ENCODE data around the gene SLC25A21.

SLC25A21 gene

DNA sequence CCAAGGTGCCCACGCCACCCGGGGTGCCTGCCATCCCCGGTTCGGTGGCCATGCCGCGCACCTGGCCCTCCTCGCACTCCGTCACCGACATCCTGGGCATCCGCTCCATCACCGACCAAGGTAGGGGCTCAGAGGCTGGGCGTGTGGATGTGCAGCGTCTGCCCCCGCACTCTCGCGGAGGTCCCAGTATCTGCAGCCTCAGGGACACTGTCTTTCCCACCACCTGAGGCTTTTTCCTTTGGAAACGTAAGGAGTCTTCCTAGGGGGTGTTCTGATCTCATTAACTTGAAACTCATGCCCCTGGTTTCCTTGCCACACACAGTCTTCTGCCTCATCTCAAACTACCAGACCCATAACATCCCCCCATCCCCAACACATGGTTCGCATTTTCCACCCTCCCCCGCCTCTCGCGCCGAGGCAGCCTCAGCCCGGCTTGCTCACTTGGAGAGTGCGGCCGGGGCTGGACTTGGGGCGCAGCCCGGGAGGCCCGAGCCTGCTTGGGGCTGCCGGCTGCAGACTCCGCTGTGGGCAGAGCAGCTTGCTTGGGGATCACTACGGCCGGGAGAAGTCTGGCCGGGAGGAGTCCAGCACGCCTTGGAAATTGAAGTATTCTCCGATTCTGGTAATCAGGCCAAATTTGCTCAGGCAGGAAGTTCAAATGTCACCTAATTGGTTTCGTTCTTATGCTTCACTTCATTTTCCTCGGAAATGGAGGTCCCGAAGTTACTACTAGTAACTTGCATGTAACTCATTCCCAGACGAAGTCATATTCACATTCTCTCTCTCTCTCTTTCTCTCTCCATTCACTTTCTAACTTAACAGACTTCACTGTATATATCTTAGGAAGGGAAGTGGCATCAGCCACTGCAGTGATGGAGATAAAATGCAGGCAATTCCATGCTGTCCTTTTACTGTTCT lies 508.7 kb downstream of the SLC25A21 start (continued):
- TF ChIP-seq BCL6B (tag by site-specific recombination; IDR thresholded peaks at IDR 0.05): no peak

DNA sequence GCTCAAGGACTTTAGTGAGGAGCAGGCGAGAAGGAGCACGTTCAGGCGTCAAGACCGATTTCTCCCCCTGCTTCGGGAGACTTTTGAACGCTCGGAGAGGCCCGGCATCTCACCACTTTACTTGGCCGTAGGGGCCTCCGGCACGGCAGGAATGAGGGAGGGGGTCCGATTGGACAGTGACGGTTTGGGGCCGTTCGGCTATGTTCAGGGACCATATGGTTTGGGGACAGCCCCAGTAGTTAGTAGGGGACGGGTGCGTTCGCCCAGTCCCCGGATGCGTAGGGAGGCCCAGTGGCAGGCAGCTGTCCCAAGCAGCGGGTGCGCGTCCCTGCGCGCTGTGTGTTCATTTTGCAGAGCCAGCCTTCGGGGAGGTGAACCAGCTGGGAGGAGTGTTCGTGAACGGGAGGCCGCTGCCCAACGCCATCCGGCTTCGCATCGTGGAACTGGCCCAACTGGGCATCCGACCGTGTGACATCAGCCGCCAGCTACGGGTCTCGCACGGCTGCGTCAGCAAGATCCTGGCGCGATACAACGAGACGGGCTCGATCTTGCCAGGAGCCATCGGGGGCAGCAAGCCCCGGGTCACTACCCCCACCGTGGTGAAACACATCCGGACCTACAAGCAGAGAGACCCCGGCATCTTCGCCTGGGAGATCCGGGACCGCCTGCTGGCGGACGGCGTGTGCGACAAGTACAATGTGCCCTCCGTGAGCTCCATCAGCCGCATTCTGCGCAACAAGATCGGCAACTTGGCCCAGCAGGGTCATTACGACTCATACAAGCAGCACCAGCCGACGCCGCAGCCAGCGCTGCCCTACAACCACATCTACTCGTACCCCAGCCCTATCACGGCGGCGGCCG lies 509.6 kb downstream of the SLC25A21 start:
- H3K4me3 ChIP-seq (ENCODE audit: low read depth, low read length): peak overlapping the region; percentile 67
- POLR2A ChIA-PET: interaction anchor here (1.9 kb wide), 1 partner anchor 13 kb away, joined by 3 read pairs; no protein-coding TSS in a partner anchor

DNA sequence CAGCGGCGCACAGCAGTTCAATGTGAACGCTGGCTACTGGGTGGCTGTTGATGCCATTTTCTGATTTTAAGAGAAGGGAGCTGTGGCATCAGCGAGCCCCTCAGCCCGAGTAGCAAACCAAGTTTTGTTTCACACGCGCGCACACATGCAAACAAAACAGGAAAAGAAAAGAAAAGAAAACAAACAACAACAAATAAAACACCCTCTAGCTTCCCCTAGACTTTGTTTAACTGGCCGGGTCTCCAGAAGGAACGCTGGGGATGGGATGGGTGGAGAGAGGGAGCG lies 510.2 kb downstream of the SLC25A21 start:
- Histone ChIP-seq H3K4me3 (ENCODE audit: low read depth, low read length) (peak overlapping the region; percentile 67), H3K4me1 (ENCODE audit: control insufficient read depth, insufficient read depth, low read length) (peaks cover 15% of the 10 kb centered on the region), H3K9me3 (ENCODE audit: control insufficient read depth, insufficient read depth, low read depth, low read length) (no peaks in the 10 kb centered on the region), H3K36me3 (ENCODE audit: control insufficient read depth in 2 of 2, insufficient read depth in 1 of 2, low read length in 2 of 2) (peaks cover 15 to 26% of the 10 kb centered on the region in 2 experiments; a peak in 2 of 3 replicates), H3K27ac (ENCODE audit: extremely low read depth, low read depth, low read length) (peak overlapping the region; percentile 72)
- CTCF ChIA-PET: interaction anchor here (1.9 kb wide), 1 partner anchor 12 kb away, joined by 6 read pairs; no protein-coding TSS in a partner anchor
- TF ChIP-seq ZNF548 (tag by site-specific recombination; IDR thresholded peaks at IDR 0.05) (no peak), ZNF391 (tag by site-specific recombination; IDR thresholded peaks at IDR 0.05; ENCODE audit: borderline replicate concordance, low read depth) (no peak), ZNF768 (tag by site-specific recombination; IDR thresholded peaks at IDR 0.05) (no peak), ZNF514 (tag by site-specific recombination; IDR thresholded peaks at IDR 0.05) (no peak), ZNF701 (tag by site-specific recombination; IDR thresholded peaks at IDR 0.05) (no peak), SCRT1 (tag by site-specific recombination; IDR thresholded peaks at IDR 0.05; ENCODE audit: borderline replicate concordance) (0 out of 2 replicates have a peak, but pooled peaks have one; percentile 11), ZNF335 (tag by site-specific recombination; conservative IDR thresholded peaks at IDR 0.05) (peak; percentile 56), ZSCAN5A (tag by site-specific recombination; IDR thresholded peaks at IDR 0.05) (no peak), SP3 (tag by site-specific recombination; IDR thresholded peaks at IDR 0.05) (no peak), PRDM10 (tag by site-specific recombination; IDR thresholded peaks at IDR 0.05) (0 out of 2 replicates have a peak, but pooled peaks have one; percentile 21), KLF17 (tag by site-specific recombination; IDR thresholded peaks at IDR 0.05) (0 out of 2 replicates have a peak, but pooled peaks have one; percentile 12)
- TF ChIP-seq, protein P1, sequence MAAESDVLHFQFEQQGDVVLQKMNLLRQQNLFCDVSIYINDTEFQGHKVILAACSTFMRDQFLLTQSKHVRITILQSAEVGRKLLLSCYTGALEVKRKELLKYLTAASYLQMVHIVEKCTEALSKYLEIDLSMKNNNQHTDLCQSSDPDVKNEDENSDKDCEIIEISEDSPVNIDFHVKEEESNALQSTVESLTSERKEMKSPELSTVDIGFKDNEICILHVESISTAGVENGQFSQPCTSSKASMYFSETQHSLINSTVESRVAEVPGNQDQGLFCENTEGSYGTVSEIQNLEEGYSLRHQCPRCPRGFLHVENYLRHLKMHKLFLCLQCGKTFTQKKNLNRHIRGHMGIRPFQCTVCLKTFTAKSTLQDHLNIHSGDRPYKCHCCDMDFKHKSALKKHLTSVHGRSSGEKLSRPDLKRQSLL (tag by site-specific recombination; IDR thresholded peaks at IDR 0.05): peak; percentile 73; the same call in 1 of the 2 replicates
- TF ChIP-seq, protein P2, sequence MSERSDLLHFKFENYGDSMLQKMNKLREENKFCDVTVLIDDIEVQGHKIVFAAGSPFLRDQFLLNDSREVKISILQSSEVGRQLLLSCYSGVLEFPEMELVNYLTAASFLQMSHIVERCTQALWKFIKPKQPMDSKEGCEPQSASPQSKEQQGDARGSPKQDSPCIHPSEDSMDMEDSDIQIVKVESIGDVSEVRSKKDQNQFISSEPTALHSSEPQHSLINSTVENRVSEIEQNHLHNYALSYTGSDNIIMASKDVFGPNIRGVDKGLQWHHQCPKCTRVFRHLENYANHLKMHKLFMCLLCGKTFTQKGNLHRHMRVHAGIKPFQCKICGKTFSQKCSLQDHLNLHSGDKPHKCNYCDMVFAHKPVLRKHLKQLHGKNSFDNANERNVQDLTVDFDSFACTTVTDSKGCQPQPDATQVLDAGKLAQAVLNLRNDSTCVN (tag by site-specific recombination; optimal IDR thresholded peaks at IDR 0.05): peak; percentile 28
- POLR2A ChIA-PET: interaction anchor here (1.0 to 1.9 kb wide), 2 partner anchors 12 to 109 kb away, joined by 3 read pairs; no protein-coding TSS in a partner anchor

More for the DNA sequence above, 509.6 kb downstream of the SLC25A21 start:
- TF ChIP-seq PBX3 (CRISPR knock-in tag; IDR thresholded peaks at IDR 0.05) (peak; percentile 39; the same call in 1 of the 2 replicates), ZSCAN30 (tag by site-specific recombination; IDR thresholded peaks at IDR 0.05) (no peak), ZNF341 (tag by site-specific recombination; IDR thresholded peaks at IDR 0.05; ENCODE audit: low read depth) (peak; percentile 53)
- H3K36me3 ChIP-seq (ENCODE audit: control insufficient read depth in 2 of 2, insufficient read depth in 1 of 2, low read length in 2 of 2): peaks cover 15 to 26% of the 10 kb centered on the region in 2 experiments; a peak in 2 of 3 replicates
- H3K9me3 ChIP-seq (ENCODE audit: control insufficient read depth, insufficient read depth, low read depth, low read length): no peaks in the 10 kb centered on the region
- CTCF ChIA-PET: interaction anchor here (1.9 kb wide), 1 partner anchor 13 kb away, joined by 6 read pairs; no protein-coding TSS in a partner anchor
- H3K27ac ChIP-seq (ENCODE audit: extremely low read depth, low read depth, low read length): peak overlapping the region; percentile 72; the same call in 1 of the 2 replicates
- H3K4me1 ChIP-seq (ENCODE audit: control insufficient read depth, insufficient read depth, low read length): peaks cover 15% of the 10 kb centered on the region
